Measurements from ENCODE around the gene RPL23.
"Not testable (repeated sequence)": the region's sequence is repeated elsewhere in the genome, so short reads cannot be mapped to it uniquely, and the experiment has no call there.

Gene RPL23

GRCh38 chr17:38867179-38867967, 13.9 kb upstream of the RPL23 start:
- peak; percentile 91 for DNase-seq

GRCh38 chr17:38864636-38865398, 11.3 kb upstream of the RPL23 start:
- DNase-seq = peak; percentile 63

- peak; percentile 93 for DNase-seq
Measured at GRCh38 chr17:38861399-38861843, 7.9 kb upstream of the RPL23 start.

- peak; percentile 20 for DNase-seq
Measured at GRCh38 chr17:38857271-38857670, 3.8 kb upstream of the RPL23 start.

GRCh38 chr17:38855101-38855714, 1.7 kb upstream of the RPL23 start:
- DNase-seq = not testable (repeated sequence)

- peak; percentile 51 for DNase-seq
Measured at GRCh38 chr17:38852771-38853291, 690 bp downstream of the RPL23 start.

GRCh38 chr17:38851434-38851833, 2.1 kb downstream of the RPL23 start:
- DNase-seq = no peak

- DNase-seq = no peak
Measured at GRCh38 chr17:38850374-38850773, 3.1 kb downstream of the RPL23 start.

GRCh38 chr17:38848939-38849605, 4.4 kb downstream of the RPL23 start:
- no peak for DNase-seq

- no peak for DNase-seq
Measured at GRCh38 chr17:38848557-38848891, 5.0 kb downstream of the RPL23 start.

- DNase-seq = peak; percentile 77
Measured at GRCh38 chr17:38844261-38844757, 9.2 kb downstream of the RPL23 start.

GRCh38 chr17:38825762-38826247, 27.7 kb downstream of the RPL23 start:
- DNase-seq = no peak

- peak; percentile 96 for DNase-seq
Measured at GRCh38 chr17:38824899-38825761, 28.4 kb downstream of the RPL23 start, which contains the start of gene CWC25. Gene CWC25 (minus strand): TSS chr17:38825321. CDS start chr17:38825183, 138 bp downstream.

GRCh38 chr17:38815576-38816193, 37.8 kb downstream of the RPL23 start:
- DNase-seq = no peak

GRCh38 chr17:38809828-38810227, 43.7 kb downstream of the RPL23 start:
- no peak for DNase-seq

- DNase-seq = no peak
Measured at GRCh38 chr17:38800237-38800760, 53.2 kb downstream of the RPL23 start.

- DNase-seq = peak; percentile 99
Measured at GRCh38 chr17:38799501-38800236, 53.9 kb downstream of the RPL23 start, which contains the start of gene PIP4K2B. Gene PIP4K2B (minus strand): TSS chr17:38799556. CDS start chr17:38799424, 132 bp downstream.

- peak; percentile 75 for DNase-seq
Measured at GRCh38 chr17:38798614-38799500, 54.7 kb downstream of the RPL23 start.
